HEK293 (cell line): Measurements from ENCODE around the gene ISOC2.

Experiments used
- EGR2 ChIP-seq: fragments of 450-650 bp; formaldehyde crosslinking; IDR thresholded peaks from 2 replicates; pipeline ENCODE4 v1.5.1; 2016; ENCODE audit warnings: low read depth, missing biosample characterization, missing genetic modification characterization
- FEZF1 ChIP-seq: fragments of 450-650 bp; formaldehyde crosslinking; IDR thresholded peaks from 2 replicates; pipeline ENCODE4 v1.5.1; 2016; ENCODE audit warnings: missing biosample characterization, missing genetic modification characterization
- GLI4 ChIP-seq: fragments of 450-650 bp; formaldehyde crosslinking; IDR thresholded peaks from 2 replicates; pipeline ENCODE4 v1.5.1; 2016; ENCODE audit warnings: missing biosample characterization, missing genetic modification characterization
- OVOL3 ChIP-seq: fragments of 450-650 bp; formaldehyde crosslinking; IDR thresholded peaks from 2 replicates; pipeline ENCODE4 v1.5.1; 2016; ENCODE audit warnings: missing biosample characterization, missing genetic modification characterization
- REPIN1 ChIP-seq: fragments of 450-650 bp; formaldehyde crosslinking; IDR thresholded peaks from 2 replicates; pipeline ENCODE4 v1.5.1; 2017; ENCODE audit warnings: missing biosample characterization, missing genetic modification characterization, low read depth
- SCRT1 ChIP-seq: fragments of 450-650 bp; formaldehyde crosslinking; IDR thresholded peaks from 2 replicates; pipeline ENCODE4 v1.5.1; 2016; ENCODE audit warnings: missing biosample characterization, missing genetic modification characterization, borderline replicate concordance
- YY2 ChIP-seq: fragments of 450-650 bp; formaldehyde crosslinking; IDR thresholded peaks from 2 replicates; pipeline ENCODE4 v1.5.1; 2016; ENCODE audit warnings: missing biosample characterization, missing genetic modification characterization
- ZBTB11 ChIP-seq: fragments of 450-650 bp; formaldehyde crosslinking; conservative IDR thresholded peaks from 2 replicates; pipeline ENCODE4 v1.5.1; 2016; ENCODE audit warnings: low read depth, missing biosample characterization, missing genetic modification characterization
- ZNF112 ChIP-seq: fragments of 450-650 bp; formaldehyde crosslinking; IDR thresholded peaks from 2 replicates; pipeline ENCODE4 v1.5.0; 2017; ENCODE audit warnings: missing biosample characterization, missing genetic modification characterization
- ZNF24 ChIP-seq: fragments of 450-650 bp; formaldehyde crosslinking; IDR thresholded peaks from 2 replicates; pipeline ENCODE4 v1.5.1; 2016; ENCODE audit warnings: missing biosample characterization, missing genetic modification characterization
- ZNF280C ChIP-seq: fragments of 450-650 bp; formaldehyde crosslinking; IDR thresholded peaks from 2 replicates; pipeline ENCODE4 v1.5.1; 2016; ENCODE audit warnings: missing biosample characterization, missing genetic modification characterization
- ZNF302 ChIP-seq: fragments of 450-650 bp; formaldehyde crosslinking; IDR thresholded peaks from 2 replicates; pipeline ENCODE4 v1.5.1; 2016; ENCODE audit warnings: missing biosample characterization, missing genetic modification characterization, low read depth
- ZNF423 ChIP-seq: fragments of 450-650 bp; formaldehyde crosslinking; IDR thresholded peaks from 2 replicates; pipeline ENCODE4 v1.5.1; 2016; ENCODE audit warnings: missing biosample characterization, missing genetic modification characterization
- ZNF510 ChIP-seq: fragments of 450-650 bp; formaldehyde crosslinking; IDR thresholded peaks from 2 replicates; pipeline ENCODE4 v1.5.1; 2018; ENCODE audit warnings: mild to moderate bottlenecking, missing genetic modification characterization, missing biosample characterization; ENCODE audit not compliant: insufficient replicate concordance
- ZNF514 ChIP-seq: fragments of 450-650 bp; formaldehyde crosslinking; IDR thresholded peaks from 2 replicates; pipeline ENCODE4 v1.5.1; 2016; ENCODE audit warnings: missing biosample characterization, missing genetic modification characterization
- ZNF555 ChIP-seq: fragments of 450-650 bp; formaldehyde crosslinking; conservative IDR thresholded peaks from 2 replicates; pipeline ENCODE4 v1.5.1; 2017; ENCODE audit warnings: missing biosample characterization, mild to moderate bottlenecking, missing genetic modification characterization, inconsistent platforms
- ZNF558 ChIP-seq: fragments of 450-650 bp; formaldehyde crosslinking; IDR thresholded peaks from 2 replicates; pipeline ENCODE4 v1.5.1; 2016; ENCODE audit warnings: missing biosample characterization, missing genetic modification characterization
- ZNF670 ChIP-seq: fragments of 450-650 bp; formaldehyde crosslinking; IDR thresholded peaks from 2 replicates; pipeline ENCODE4 v1.5.1; 2016; ENCODE audit warnings: missing biosample characterization, missing genetic modification characterization, low read depth
- ZNF792 ChIP-seq: fragments of 450-650 bp; formaldehyde crosslinking; IDR thresholded peaks from 2 replicates; pipeline ENCODE4 v1.5.1; 2016; ENCODE audit warnings: missing biosample characterization, missing genetic modification characterization
- ZSCAN18 ChIP-seq: fragments of 450-650 bp; formaldehyde crosslinking; IDR thresholded peaks from 2 replicates; pipeline ENCODE4 v1.5.1; 2016; ENCODE audit warnings: missing biosample characterization, missing genetic modification characterization
- TF ChIP-seq, protein P1 (sequence below): fragments of 450-650 bp; formaldehyde crosslinking; conservative IDR thresholded peaks from 2 replicates; pipeline ENCODE4 v1.5.1; 2016; ENCODE audit warnings: low read depth, missing biosample characterization, missing genetic modification characterization
- TF ChIP-seq, protein P2 (sequence below): fragments of 450-650 bp; IDR thresholded peaks from 2 replicates; pipeline ENCODE4 v1.5.1; 2018; ENCODE audit warnings: missing biosample characterization, missing genetic modification characterization
- TF ChIP-seq, protein P3 (sequence below): fragments of 450-650 bp; formaldehyde crosslinking; IDR thresholded peaks from 2 replicates; pipeline ENCODE4 v1.5.1; 2016; ENCODE audit warnings: missing biosample characterization, missing genetic modification characterization

Gene ISOC2

GRCh38 chr19:55487924-55488687, 26.7 kb upstream of the ISOC2 start, which contains the start of gene SSC5D (continued):
- TF ChIP-seq ZSCAN18 (tag by site-specific recombination) (no peak), ZNF423 (tag by site-specific recombination) (no peak), ZNF670 (tag by site-specific recombination) (no peak), ZNF555 (tag by site-specific recombination) (no peak), ZNF24 (tag by site-specific recombination) (no peak; the same call in 1 of the 2 replicates), ZNF514 (tag by site-specific recombination) (no peak), REPIN1 (no peak), EGR2 (no peak), ZNF280C (no peak), SCRT1 (no peak), ZNF792 (no peak), OVOL3 (no peak), FEZF1 (tag by site-specific recombination) (no peak), ZNF558 (tag by site-specific recombination) (no peak), ZNF510 (tag by site-specific recombination) (no peak), GLI4 (tag by site-specific recombination) (no peak), ZNF302 (tag by site-specific recombination) (no peak), ZNF112 (no peak), ZBTB11 (tag by site-specific recombination) (no peak), YY2 (no peak)
- TF ChIP-seq, protein P1, sequence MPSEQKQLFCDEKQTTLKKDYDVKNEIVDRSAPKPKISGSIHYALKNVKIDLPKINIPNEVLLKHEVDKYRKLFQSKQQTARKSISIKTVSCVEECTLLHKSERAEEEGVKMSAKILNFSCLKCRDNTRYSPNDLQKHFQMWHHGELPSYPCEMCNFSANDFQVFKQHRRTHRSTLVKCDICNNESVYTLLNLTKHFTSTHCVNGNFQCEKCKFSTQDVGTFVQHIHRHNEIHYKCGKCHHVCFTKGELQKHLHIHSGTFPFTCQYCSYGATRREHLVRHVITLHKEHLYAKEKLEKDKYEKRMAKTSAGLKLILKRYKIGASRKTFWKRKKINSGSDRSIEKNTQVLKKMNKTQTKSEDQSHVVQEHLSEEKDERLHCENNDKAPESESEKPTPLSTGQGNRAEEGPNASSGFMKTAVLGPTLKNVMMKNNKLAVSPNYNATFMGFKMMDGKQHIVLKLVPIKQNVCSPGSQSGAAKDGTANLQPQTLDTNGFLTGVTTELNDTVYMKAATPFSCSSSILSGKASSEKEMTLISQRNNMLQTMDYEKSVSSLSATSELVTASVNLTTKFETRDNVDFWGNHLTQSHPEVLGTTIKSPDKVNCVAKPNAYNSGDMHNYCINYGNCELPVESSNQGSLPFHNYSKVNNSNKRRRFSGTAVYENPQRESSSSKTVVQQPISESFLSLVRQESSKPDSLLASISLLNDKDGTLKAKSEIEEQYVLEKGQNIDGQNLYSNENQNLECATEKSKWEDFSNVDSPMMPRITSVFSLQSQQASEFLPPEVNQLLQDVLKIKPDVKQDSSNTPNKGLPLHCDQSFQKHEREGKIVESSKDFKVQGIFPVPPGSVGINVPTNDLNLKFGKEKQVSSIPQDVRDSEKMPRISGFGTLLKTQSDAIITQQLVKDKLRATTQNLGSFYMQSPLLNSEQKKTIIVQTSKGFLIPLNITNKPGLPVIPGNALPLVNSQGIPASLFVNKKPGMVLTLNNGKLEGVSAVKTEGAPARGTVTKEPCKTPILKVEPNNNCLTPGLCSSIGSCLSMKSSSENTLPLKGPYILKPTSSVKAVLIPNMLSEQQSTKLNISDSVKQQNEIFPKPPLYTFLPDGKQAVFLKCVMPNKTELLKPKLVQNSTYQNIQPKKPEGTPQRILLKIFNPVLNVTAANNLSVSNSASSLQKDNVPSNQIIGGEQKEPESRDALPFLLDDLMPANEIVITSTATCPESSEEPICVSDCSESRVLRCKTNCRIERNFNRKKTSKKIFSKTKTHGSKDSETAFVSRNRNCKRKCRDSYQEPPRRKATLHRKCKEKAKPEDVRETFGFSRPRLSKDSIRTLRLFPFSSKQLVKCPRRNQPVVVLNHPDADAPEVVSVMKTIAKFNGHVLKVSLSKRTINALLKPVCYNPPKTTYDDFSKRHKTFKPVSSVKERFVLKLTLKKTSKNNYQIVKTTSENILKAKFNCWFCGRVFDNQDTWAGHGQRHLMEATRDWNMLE (tag by site-specific recombination): no peak
- TF ChIP-seq, protein P2, sequence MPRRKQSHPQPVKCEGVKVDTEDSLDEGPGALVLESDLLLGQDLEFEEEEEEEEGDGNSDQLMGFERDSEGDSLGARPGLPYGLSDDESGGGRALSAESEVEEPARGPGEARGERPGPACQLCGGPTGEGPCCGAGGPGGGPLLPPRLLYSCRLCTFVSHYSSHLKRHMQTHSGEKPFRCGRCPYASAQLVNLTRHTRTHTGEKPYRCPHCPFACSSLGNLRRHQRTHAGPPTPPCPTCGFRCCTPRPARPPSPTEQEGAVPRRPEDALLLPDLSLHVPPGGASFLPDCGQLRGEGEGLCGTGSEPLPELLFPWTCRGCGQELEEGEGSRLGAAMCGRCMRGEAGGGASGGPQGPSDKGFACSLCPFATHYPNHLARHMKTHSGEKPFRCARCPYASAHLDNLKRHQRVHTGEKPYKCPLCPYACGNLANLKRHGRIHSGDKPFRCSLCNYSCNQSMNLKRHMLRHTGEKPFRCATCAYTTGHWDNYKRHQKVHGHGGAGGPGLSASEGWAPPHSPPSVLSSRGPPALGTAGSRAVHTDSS (tag by site-specific recombination): no peak
- TF ChIP-seq, protein P3, sequence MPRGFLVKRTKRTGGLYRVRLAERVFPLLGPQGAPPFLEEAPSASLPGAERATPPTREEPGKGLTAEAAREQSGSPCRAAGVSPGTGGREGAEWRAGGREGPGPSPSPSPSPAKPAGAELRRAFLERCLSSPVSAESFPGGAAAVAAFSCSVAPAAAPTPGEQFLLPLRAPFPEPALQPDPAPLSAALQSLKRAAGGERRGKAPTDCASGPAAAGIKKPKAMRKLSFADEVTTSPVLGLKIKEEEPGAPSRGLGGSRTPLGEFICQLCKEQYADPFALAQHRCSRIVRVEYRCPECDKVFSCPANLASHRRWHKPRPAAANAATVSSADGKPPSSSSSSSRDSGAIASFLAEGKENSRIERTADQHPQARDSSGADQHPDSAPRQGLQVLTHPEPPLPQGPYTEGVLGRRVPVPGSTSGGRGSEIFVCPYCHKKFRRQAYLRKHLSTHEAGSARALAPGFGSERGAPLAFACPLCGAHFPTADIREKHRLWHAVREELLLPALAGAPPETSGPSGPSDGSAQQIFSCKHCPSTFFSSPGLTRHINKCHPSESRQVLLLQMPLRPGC: no peak
